Mammary epithelial cell (primary cell): ENCODE results near the gene NCOA7.

Source experiments
- CTCF ChIP-seq, 2 donors: IDR thresholded peaks in 1 of 2; conservative IDR thresholded peaks in 1 of 2; 2 replicates each; pipeline ENCODE4 v1.5.1; 2011 to 2012; ENCODE audit warnings: inconsistent platforms in 2 of 2, low read length in 2 of 2, mild to moderate bottlenecking in 2 of 2, control low read depth in 1 of 2, low read depth in 1 of 2; ENCODE audit not compliant: insufficient read depth in 1 of 2; ENCODE audit errors: extremely low read depth in 1 of 2
- EZH2 ChIP-seq: IDR thresholded peaks from 2 replicates; pipeline ENCODE4 v1.6.1; 2012; ENCODE audit warnings: low read length, inconsistent platforms, borderline replicate concordance

- TF ChIP-seq CTCF (conservative IDR thresholded peaks at IDR 0.05 in 1 of 2, IDR thresholded peaks at IDR 0.05 in 1 of 2; ENCODE audit: extremely low read depth in 1 of 2, insufficient read depth in 1 of 2, low read depth in 1 of 2, low read length in 2 of 2) (no peak), EZH2 (no peak)
Measured at GRCh38 chr6:125809570-125810170, 18.9 kb downstream of the NCOA7 start.
